ENCODE results near the gene COL28A1. TPM values are rescaled to one million over a fixed set of nuclear protein-coding genes. Genes with fewer than 3 reads are reported as not detected.
"Not testable (repeated sequence)": the region's sequence is repeated elsewhere in the genome, so short reads cannot be mapped to it uniquely, and the experiment has no call there.

The COL28A1 gene
- polyA plus RNA-seq, 3 donors = 0.51 to 3.0 (median 0.79) TPM

DNA sequence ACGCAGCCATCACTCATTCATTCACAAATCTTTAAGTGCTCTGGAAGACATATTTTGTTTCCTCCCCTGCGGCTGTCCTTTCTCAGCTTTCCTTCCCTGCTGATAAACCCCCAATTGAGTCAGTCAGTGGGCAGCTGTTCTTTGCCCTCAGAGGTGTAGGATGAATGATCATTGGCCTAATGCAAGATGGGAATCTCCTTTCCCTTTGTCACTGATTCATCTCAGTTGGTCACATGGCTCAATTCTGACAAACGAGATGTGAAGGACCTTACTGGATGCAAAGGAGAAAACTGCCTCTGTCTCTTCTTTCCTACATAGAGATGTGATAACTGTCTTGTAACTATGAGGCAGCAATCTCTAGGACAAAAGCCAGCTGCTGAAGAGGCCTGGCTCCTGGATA, 44.6 kb downstream of the COL28A1 start:
- 81 to 83% (median 82%) methylated on average over 3 of the region's 3 CpGs for WGBS, 3 donors
- no peak overlapping the region for H3K27ac ChIP-seq (ENCODE audit: low read depth, low read length)

DNA sequence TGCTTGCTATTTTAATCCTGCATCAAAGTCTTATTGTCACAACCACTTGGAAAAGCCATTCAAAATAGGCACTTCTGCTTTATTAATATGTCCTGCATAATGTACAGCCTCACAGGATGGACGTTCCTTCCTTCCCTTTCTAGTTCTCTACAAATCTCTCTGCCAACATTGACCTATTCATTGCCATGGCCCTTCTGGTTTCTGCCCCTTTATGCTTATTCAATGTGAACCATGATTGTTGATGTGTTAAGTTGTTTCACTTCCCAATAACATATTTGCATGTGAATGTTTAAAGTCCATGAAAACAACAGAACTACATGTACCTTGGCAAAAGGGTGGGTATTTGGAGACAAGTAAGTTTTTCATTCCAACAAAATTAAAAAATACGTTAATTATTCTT, 45.7 kb downstream of the COL28A1 start:
- 49 to 77% (median 60%) methylated on average over 2 of the region's 2 CpGs for WGBS, 3 donors
- H3K27ac ChIP-seq (ENCODE audit: low read depth, low read length) = no peak overlapping the region

DNA sequence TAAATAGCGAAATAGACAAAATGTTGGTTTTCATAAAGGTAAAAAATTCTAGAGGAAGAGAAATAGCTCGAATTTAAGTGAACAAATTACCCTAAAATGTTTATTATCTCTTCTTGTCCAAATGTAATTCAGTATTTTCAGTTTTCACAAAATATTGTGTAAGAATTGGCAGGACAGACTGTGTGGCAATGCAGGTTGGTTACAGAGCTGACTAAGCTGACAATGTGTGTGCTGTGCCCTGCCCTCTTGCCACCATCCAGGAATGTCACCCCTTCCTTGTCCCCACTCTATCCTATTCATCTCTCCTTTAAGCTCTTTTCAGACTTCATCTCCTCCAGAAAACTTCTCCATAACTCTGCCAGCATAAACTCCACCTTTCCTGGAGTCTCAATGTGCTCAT, 46.1 kb downstream of the COL28A1 start:
- WGBS, 3 donors = 76 to 85% (median 77%) methylated on average over 2 of the region's 2 CpGs
- no peak overlapping the region for H3K27ac ChIP-seq (ENCODE audit: low read depth, low read length)

DNA sequence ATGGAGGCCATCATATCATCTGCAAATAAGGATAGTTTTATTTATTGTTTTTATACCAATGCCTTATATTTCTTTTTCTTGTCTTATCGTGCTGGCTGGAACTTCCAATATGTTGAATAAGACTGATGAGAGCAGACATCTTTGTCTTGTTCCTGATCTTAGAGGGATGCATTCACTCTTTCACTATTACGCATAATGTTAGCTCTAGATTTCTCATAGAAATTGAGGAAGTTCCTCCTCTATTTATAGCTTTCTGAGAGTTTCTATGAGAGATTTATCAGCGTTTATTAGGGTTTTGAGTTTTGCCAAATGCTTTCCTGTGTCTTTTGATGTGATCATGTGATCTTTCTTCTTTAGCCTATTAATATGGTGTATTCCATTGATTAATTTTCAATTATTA, 49.3 kb downstream of the COL28A1 start:
- 77 to 93% (median 84%) methylated on average over 3 of the region's 3 CpGs for WGBS, 3 donors
- no peak overlapping the region for H3K27ac ChIP-seq (ENCODE audit: low read depth, low read length)

DNA sequence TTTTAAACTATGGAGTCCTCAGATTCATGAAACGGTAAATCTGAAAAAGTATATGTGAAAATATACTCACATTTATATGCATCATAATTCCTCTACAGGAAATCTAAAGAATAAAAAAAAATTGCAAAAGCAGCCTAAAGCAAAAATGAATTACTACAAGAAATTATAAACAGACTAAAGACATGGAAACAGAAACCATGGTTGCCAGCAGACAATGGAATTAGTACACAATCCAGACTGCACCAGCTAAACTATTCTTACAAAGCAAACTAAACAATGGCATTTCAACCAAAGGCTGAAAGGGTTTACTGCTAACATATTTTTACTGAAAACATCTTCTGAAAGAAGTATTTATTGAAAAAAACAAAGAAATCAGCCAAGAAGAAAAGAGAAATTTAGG, 51.6 kb downstream of the COL28A1 start:
- H3K27ac ChIP-seq (ENCODE audit: low read depth, low read length) = no peak overlapping the region
- 96 to 100% (median 97%) methylated on average over 1 of the region's 1 CpG for WGBS, 3 donors

DNA sequence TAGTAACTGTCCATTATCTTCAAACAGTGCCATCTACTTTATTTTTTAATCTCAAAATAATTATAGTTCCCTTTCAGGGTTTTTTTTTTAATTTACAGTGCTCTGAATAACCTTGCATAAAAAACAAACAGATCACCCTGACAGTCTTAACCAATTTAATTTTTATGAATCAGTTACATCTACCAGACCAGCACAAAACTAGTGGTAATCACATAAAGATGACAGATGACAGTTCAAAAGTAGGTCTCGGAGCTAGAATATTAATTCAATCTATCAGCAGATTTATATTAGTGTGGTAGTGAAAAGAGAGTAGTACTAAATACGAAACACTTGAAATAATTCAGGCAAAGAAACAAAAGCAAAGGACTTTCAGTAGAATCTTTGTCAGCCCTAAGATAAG, 53.9 kb downstream of the COL28A1 start:
- H3K27ac ChIP-seq (ENCODE audit: low read depth, low read length) = no peak overlapping the region
- 93 to 96% (median 94%) methylated on average over 2 of the region's 2 CpGs for WGBS, 3 donors

DNA sequence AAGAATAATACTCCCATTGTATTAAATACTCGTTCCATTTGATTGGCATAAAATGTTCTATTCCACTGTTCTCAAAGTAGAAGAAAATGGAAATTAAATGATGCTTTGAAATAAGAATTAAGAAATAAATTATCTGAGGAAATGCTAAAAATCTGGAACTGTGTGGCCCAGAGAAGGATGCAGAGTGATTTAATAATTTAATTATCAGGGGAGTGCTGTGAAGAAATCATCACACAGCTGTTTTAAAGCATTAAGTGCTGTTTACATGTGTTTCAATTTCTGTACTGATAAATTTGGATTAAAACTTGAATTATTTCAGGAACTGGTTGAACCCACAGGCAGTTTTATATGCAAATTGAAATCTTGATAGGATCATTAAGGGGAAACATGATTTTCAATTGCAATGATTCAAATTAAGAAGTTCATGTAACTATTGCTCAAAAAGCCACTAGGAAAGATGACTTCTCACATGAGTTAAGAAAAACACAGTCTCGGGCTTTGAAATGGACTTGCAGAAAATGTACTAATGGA, 56.3 kb downstream of the COL28A1 start:
- WGBS, 3 donors = 62 to 80% (median 76%) methylated on average over 2 of the region's 2 CpGs
- no peak overlapping the region for H3K27ac ChIP-seq (ENCODE audit: low read depth, low read length)

DNA sequence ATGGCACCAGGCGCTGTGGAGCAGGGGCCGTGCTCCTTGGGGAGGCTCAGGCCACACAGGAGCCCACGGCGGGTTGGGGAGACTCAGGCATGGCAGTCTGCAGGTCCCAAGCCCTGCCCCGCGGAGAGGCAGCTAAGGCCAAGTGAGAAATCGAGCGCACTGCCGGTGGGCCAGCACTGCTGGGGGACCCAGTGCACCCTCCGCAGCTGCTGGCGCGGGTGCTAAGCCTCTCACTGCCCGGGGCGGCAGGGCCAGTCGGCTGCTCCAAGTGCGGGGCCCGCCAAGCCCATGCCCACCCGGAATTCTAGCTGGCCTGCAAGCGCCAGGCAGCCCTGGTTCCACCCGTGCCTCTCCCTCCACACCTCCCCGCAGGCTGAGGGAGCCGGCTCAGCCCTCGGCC, 57.1 kb downstream of the COL28A1 start:
- H3K27ac ChIP-seq (ENCODE audit: low read depth, low read length) = no peak overlapping the region
- 92 to 98% (median 94%) methylated on average over 20 to 23 of the region's 23 CpGs for WGBS, 3 donors

DNA sequence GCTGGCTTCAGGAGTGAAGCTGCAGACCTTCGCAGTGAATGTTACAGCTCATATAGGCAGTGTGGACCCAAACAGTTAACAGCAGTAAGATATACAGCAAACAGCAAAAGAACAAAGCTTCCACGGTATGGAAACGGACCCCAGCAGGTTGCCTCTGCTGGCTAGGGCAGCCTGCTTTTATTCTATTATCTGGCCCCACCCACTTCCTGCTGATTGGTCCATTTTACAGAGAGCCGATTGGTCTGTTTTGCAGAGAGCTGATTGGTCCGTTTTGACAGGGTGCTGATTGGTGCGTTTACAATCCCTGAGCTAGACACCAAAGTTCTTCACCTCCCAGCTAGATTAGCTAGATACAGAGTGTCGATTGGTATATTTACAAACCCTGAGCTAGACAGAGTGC, 58.0 kb downstream of the COL28A1 start:
- not testable (repeated sequence) for H3K27ac ChIP-seq (ENCODE audit: low read depth, low read length)
- WGBS, 3 donors = 86 to 95% (median 89%) methylated on average over 7 of the region's 7 CpGs

DNA sequence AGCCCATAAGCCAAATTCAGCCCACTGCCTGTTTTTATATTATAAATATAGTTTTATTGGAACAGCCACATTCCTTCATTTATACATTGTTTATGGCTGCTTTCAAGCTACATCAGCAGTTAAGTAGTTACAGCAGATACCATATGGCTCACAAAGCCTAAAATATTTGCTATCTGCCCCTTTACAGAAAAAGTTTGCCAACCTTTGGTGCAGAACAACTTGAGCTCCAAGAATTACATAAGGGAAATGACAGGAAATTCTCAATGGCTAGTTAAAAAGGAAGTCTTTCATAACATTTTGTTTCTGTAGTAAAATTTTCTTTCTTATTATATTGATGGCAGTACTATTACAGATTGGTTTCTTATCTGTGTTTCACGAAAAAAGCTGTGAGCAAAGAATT, 59.3 kb downstream of the COL28A1 start:
- H3K27ac ChIP-seq (ENCODE audit: low read depth, low read length) = no peak overlapping the region
- WGBS, 3 donors = 12 to 50% (median 19%) methylated on average over 1 of the region's 1 CpG

DNA sequence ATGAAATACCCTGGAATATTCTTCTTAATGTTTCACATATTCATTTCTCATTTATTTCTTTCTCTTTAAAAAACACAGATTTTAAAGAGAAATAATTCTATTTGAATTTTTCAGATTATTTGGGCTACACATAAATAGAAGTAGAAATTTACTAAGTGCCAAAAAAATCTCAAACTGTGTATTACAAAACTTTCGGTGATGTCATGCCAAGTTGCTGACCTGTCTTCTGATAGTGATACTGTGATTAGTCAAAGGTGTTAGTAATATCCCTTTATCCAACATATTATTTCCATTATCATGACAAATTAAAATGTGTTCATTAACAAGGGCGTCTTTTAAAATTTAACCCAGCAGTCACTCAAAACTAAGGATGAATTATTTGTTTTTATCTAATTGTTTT, 60.1 kb downstream of the COL28A1 start:
- WGBS, 3 donors = 70 to 90% (median 81%) methylated on average over 2 of the region's 2 CpGs
- H3K27ac ChIP-seq (ENCODE audit: low read depth, low read length) = no peak overlapping the region

DNA sequence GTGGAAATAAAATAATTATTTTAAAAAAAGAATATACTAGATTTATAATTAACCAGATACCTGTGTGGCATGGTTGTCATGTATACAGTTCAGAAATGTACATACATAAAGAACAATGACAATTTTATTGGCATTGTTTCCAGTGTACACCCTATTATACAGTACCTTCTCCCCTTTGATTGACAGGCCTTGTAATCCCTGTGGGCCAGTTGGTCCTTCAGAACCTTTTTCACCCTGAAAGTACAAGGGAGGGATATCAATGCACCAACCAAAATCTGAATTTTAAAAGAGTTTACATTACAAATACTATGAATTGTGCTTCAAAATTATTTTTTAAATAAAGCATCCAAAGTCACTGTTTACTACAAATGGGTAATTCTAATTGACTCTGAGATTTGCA, 61.2 kb downstream of the COL28A1 start:
- H3K27ac ChIP-seq (ENCODE audit: low read depth, low read length) = no peak overlapping the region

DNA sequence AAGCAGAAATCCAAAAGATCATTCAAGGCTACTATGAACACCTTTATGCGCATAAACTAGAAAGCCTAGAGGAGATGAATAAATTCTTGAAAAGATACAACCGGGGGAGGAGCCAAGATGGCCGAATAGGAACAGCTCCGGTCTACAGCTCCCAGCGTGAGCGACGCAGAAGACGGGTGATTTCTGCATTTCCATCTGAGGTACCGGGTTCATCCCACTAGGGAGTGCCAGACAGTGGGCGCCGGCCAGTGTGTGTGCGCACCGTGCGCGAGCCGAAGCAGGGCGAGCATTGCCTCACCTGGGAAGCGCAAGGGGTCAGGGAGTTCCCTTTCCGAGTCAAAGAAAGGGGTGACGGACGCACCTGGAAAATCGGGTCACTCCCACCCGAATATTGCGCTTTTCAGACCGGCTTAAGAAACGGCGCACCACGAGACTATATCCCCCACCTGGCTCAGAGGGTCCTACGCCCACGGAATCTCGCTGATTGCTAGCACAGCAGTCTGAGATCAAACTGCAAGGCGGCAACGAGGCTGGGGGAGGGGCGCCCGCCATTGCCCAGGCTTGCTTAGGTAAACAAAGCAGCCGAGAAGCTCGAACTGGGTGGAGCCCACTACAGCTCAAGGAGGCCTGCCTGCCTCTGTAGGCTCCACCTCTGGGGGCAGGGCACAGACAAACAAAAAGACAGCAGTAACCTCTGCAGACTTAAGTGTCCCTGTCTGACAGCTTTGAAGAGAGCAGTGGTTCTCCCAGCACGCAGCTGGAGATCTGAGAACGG, 70.5 kb downstream of the COL28A1 start:
- H3K27ac ChIP-seq (ENCODE audit: low read depth, low read length) = not testable (repeated sequence)
- WGBS, 3 donors = 90 to 92% (median 92%) methylated on average over 27 to 30 of the region's 39 CpGs

DNA sequence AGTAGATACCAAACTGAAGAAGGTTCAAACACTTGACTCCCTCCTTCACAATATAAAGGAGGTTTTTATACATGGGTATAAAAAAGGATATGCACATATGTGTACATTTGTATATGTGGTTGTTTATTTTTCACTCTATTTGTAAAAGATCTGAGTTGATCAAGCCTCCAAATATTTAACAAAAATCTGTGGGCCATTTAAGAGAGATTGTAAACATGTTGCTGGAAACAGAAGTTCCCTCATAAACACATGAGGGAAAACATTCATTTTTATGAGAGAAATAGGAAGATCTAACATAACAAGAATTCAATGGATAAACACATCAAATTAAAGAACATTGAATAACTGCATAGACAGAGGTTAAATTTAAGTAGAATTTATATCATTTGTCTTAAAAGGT, 81.7 kb downstream of the COL28A1 start:
- H3K27ac ChIP-seq (ENCODE audit: low read depth, low read length) = no peak overlapping the region

DNA sequence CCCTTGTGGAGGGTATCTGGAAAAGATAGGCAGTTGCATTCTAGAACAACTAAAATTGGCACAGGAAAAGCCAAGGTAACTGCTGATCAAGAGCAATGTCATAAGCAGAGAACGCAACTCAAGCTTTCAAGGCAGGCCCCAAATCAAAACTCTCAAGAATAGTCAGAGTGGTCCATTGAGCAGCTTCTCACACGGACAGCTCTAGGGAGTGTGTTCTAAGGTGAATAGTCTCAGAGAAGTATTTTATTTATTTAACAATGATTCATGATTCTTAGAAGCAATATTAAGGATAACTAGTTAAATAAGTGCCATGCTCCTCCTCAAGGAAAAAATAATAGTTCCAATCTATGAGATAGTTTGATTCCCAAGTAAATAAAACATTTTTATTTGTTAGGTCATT, 83.0 kb downstream of the COL28A1 start:
- no peak overlapping the region for H3K27ac ChIP-seq (ENCODE audit: low read depth, low read length)
- 84 to 90% (median 86%) methylated on average over 2 of the region's 2 CpGs for WGBS, 3 donors

DNA sequence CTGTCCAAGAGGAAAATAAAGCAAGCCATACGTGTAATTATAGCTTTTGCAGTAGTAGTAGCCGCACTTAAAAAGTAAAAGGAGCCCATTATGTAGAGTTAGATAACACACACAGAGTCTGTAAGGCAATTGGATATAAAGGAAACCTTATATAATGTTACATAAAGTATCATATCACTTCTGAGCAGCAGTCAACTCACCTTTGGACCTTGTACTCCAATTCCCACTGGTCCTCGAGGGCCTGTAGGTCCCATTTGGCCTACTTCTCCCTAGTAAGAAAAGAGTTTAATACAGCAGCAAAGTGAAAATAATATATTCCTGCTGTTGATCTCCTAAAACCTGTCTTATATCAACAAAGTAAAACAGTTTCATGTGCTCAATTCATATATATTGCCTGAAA, 83.6 kb downstream of the COL28A1 start:
- no peak overlapping the region for H3K27ac ChIP-seq (ENCODE audit: low read depth, low read length)
- 73 to 89% (median 86%) methylated on average over 3 of the region's 3 CpGs for WGBS, 3 donors

DNA sequence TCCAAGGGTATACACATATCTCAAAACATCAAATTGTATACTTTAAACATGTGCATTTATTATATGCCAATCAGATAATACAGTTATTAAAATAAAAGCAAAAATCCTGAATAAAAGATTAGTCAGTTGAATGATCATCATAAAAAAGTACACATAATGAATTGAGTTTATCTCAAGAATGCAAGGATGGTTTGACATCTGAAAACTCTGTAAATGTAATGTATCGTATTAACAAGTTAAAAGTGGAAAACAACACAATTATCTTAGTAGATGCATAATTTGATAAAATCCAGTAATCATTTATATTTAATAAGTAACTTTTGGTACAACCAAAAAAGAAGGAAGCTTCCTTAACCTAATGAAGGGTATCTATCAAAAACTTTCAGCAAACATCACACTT, 86.6 kb downstream of the COL28A1 start:
- no peak overlapping the region for H3K27ac ChIP-seq (ENCODE audit: low read depth, low read length)
- WGBS, 3 donors = 92 to 100% (median 93%) methylated on average over 1 of the region's 1 CpG

DNA sequence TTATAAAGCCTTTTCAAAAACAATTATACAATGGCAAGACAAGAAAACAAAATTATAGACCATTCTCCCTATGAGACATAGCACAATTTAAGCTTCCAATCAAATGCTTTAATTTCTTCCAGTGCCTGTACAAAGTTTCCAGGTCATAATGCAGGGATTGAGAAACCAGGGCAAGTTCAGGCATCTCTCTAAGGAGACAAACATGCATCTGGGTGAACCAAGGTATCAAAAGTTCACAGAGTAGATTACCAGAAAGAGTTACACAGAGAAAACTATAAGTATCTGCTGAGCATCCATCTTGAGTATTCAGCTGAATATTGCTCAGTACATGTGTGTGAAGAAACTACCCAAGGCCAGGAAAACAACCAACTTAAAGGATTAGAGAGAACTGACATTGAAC, 89.1 kb downstream of the COL28A1 start:
- no peak overlapping the region for H3K27ac ChIP-seq (ENCODE audit: low read depth, low read length)

DNA sequence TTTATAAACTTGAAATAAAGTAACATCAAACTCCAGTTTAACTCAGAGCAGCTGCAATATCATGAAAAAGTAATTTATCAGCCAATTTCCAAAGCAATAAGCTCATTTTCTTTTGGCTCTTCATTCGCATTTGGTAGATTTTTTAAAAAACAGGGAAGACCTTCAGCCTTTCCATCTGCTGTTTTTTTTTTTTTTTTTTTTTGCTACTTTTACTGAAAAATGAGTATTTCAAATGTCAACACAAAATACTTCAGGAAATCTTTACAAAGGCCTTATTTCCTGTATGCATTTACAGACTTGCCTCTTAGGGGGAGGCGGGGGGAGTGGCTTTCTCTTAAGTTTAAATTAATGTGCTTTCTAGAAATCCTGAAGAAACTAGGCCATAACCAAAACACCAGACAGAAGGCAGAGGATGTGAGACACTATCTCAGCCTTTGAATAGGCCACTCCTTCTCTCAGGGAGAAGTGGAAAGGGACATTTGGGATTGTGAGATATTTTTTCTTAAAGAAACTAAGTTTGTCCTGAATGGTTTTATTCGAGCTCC, 91.8 kb downstream of the COL28A1 start:
- no peak overlapping the region for H3K27ac ChIP-seq (ENCODE audit: low read depth, low read length)
- 47 to 75% (median 50%) methylated on average over 3 of the region's 3 CpGs for WGBS, 3 donors

DNA sequence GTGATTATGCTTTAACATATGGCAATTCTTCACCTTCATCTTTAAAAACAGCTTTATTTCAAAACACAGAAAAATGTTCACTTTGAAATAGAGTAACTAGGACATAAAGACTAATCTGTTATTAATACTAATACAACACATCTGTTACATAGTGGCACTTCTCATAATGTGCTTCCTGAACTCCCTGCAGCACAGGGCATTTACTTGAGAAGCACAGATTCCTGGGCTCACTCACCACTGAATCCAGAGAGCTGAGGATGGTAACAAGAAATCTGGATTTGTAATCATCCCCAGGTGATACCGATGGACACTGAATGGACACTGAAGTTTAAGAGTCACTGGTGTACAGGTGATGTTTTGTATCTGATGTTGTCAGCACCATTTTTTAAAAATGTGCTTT, 96.1 kb downstream of the COL28A1 start:
- 97 to 100% (median 100%) methylated on average over 1 of the region's 1 CpG for WGBS, 3 donors
- H3K27ac ChIP-seq (ENCODE audit: low read depth, low read length) = no peak overlapping the region
